Gastroesophageal sphincter (tissue), 4 donors: ENCODE measurements around the gene KRTAP5-11. TPM values are rescaled to one million over a fixed set of nuclear protein-coding genes. Genes with fewer than 3 reads are reported as not detected.
A peak's percentile ranks its signal among the peaks of the same experiment; 100 is the strongest.
"Not testable (repeated sequence)": the region's sequence is repeated elsewhere in the genome, so short reads cannot be mapped to it uniquely, and the experiment has no call there.

ENCODE experiments used
- ATAC-seq: fragments of 150-250 bp; one replicate; pipeline ENCODE4 v1.9.1; 2016; ENCODE audit warnings: mild to moderate bottlenecking, moderate library complexity
- H3K27ac ChIP-seq, 4 donors: fragments of 200-600 bp; sonication (generic) in 3 of 4; 1 replicate in 3 of 4; 2 replicates in 1 of 4; pipeline ENCODE4 v1.5.1; 2016 to 2019
- H3K27me3 ChIP-seq: fragments of 200-600 bp; sonication (generic); one replicate; pipeline ENCODE4 v1.5.1; 2019
- H3K36me3 ChIP-seq, 2 donors: fragments of 200-600 bp; sonication (generic); one replicate each; pipeline ENCODE4 v1.5.1; 2019; ENCODE audit warnings: control low read depth in 1 of 2
- H3K4me1 ChIP-seq, 3 donors: fragments of 200-600 bp; sonication (generic); 1 replicate in 2 of 3; 2 replicates in 1 of 3; pipeline ENCODE4 v1.5.1; 2016 to 2019; ENCODE audit warnings: control low read depth in 2 of 3
- H3K4me3 ChIP-seq, 2 donors: fragments of 200-600 bp; sonication (generic); one replicate each; pipeline ENCODE4 v1.5.1; 2019; ENCODE audit warnings: mild to moderate bottlenecking in 1 of 2, moderate library complexity in 1 of 2
- H3K9me3 ChIP-seq, 3 donors: fragments of 200-600 bp; sonication (generic); one replicate each; pipeline ENCODE4 v1.5.1; 2017 to 2019; ENCODE audit warnings: control low read depth in 2 of 3
- CTCF ChIP-seq, 4 experiments: fragments of 200-600 bp in 2 of 4; fragments of 450-650 bp in 2 of 4; sonication (generic) in 1 of 4; IDR thresholded peaks; one replicate each; pipeline ENCODE4 v1.5.1; 2017 to 2019; ENCODE audit warnings: antibody characterized with exemption in 4 of 4, mild to moderate bottlenecking in 2 of 4, moderate library complexity in 2 of 4
- EP300 ChIP-seq: sonication (generic); formaldehyde crosslinking; IDR thresholded peaks from one replicate; pipeline ENCODE4 v1.6.1; 2017; ENCODE audit warnings: antibody characterized with exemption, mild to moderate bottlenecking
- POLR2A ChIP-seq, 2 donors: fragments of 450-650 bp; IDR thresholded peaks; one replicate each; pipeline ENCODE4 v1.6.1; 2017; ENCODE audit warnings: antibody characterized with exemption in 2 of 2, mild to moderate bottlenecking in 2 of 2, moderate library complexity in 1 of 2
- POLR2AphosphoS5 ChIP-seq: sonication (generic); formaldehyde crosslinking; IDR thresholded peaks from one replicate; pipeline ENCODE4 v1.6.1; 2017; ENCODE audit warnings: antibody characterized with exemption
- WGBS, 2 donors: methylation state at CpG; one replicate each; pipeline ENCODE4 v1.1.5; 2018; ENCODE audit warnings: low coverage in 1 of 2; 5-methylcytosine and 5-hydroxymethylcytosine counted together
- total RNA-seq, 4 donors: library from RNA; depleted of rRNA; stranded (reverse); fragments of >200 nt; gene quantifications; one replicate each; pipeline ENCODE4 v1.1.0, GENCODE V29; 2016

KRTAP5-11 gene
- total RNA-seq, 4 donors from 2014 or later = not detected

- Histone ChIP-seq H3K27ac (no peak overlapping the region), H3K4me3 (no peak overlapping the region), H3K9me3 (no peaks in the 10 kb centered on the region), H3K27me3 (peaks cover 35% of the 10 kb centered on the region), H3K36me3 (no peaks in the 10 kb centered on the region), H3K4me1 (peaks cover 0 to 9% (median 0%) of the 10 kb centered on the region in 3 donors)
- TF ChIP-seq POLR2A (IDR thresholded peaks at IDR 0.05) (no peak), CTCF (IDR thresholded peaks at IDR 0.05) (no peak)
- 73 to 92% methylated on average over 2 to 3 of the region's 4 CpGs for WGBS, 2 donors
- ATAC-seq = no peak
Measured at GRCh38 chr11:71581826-71582225, 849 bp downstream of the KRTAP5-11 start.

- 2 to 5% methylated on average over 8 of the region's 8 CpGs for WGBS, 2 donors
- Histone ChIP-seq H3K4me1 (peaks cover 0 to 9% (median 0%) of the 10 kb centered on the region in 3 donors), H3K27me3 (peaks cover 35% of the 10 kb centered on the region), H3K36me3 (no peaks in the 10 kb centered on the region), H3K4me3 (no peak overlapping the region), H3K9me3 (no peaks in the 10 kb centered on the region), H3K27ac (no peak overlapping the region)
- ATAC-seq = peak; percentile 71
- TF ChIP-seq CTCF (IDR thresholded peaks at IDR 0.05) (peak in 3 of 4 experiments; percentile 58 to 81 (median 69)), POLR2A (IDR thresholded peaks at IDR 0.05) (no peak)
Measured at GRCh38 chr11:71580057-71581003, 2.3 kb downstream of the KRTAP5-11 start.

GRCh38 chr11:71579513-71579912 is 3.2 kb downstream of the KRTAP5-11 start:
- not testable (repeated sequence) for H3K27ac ChIP-seq, ATAC-seq, H3K4me3 ChIP-seq, H3K9me3 ChIP-seq, H3K36me3 ChIP-seq, H3K4me1 ChIP-seq
- peaks cover 28% of the 10 kb centered on the region for H3K27me3 ChIP-seq
- 10 to 65% methylated on average over 2 to 7 of the region's 7 CpGs for WGBS, 2 donors

- Histone ChIP-seq H3K27me3 (peaks cover 21% of the 10 kb centered on the region), H3K27ac (no peak overlapping the region), H3K9me3 (no peaks in the 10 kb centered on the region), H3K4me3 (no peak overlapping the region), H3K36me3 (no peaks in the 10 kb centered on the region), H3K4me1 (peaks cover 0 to 9% (median 0%) of the 10 kb centered on the region in 3 donors)
- 88 to 90% methylated on average over 7 of the region's 7 CpGs for WGBS, 2 donors
- ATAC-seq = no peak
- TF ChIP-seq EP300 = no peak
- no peak for TF ChIP-seq POLR2AphosphoS5
- TF ChIP-seq CTCF (IDR thresholded peaks at IDR 0.05) = no peak
- TF ChIP-seq POLR2A (IDR thresholded peaks at IDR 0.05) = no peak
Measured at GRCh38 chr11:71577469-71578004, 5.1 kb downstream of the KRTAP5-11 start.

GRCh38 chr11:71576688-71577465 is 5.8 kb downstream of the KRTAP5-11 start:
- not testable (repeated sequence) for H3K36me3 ChIP-seq, H3K27ac ChIP-seq, H3K9me3 ChIP-seq, H3K4me3 ChIP-seq, H3K4me1 ChIP-seq, ATAC-seq
- H3K27me3 ChIP-seq = peaks cover 15% of the 10 kb centered on the region
- 81% methylated on average over 4 of the region's 41 CpGs; no CpG with 5 or more reads in 1 of the 2 donors for WGBS, 2 donors
